Chondrocyte (in vitro differentiated cells): ENCODE data around the gene SLK. TPM values are rescaled to one million over a fixed set of nuclear protein-coding genes. Genes with fewer than 3 reads are reported as not detected.

ENCODE experiments used
- DNase-seq: peaks from one replicate; pipeline ENCODE4 v3.0.0; 2021; ENCODE audit warnings: mixed read lengths, low spot score
- H3K27ac Mint-ChIP-seq: one replicate; pipeline ENCODE4 v1.8.0; 2021; ENCODE audit warnings: mild to moderate bottlenecking, moderate library complexity, mixed read lengths; ENCODE audit not compliant: unreplicated experiment
- H3K27me3 Mint-ChIP-seq: 2 replicates; pipeline ENCODE4 v1.8.0; 2021; ENCODE audit warnings: low read depth, mixed read lengths
- H3K36me3 Mint-ChIP-seq: 2 replicates; pipeline ENCODE4 v1.8.0; 2021; ENCODE audit warnings: low read depth, mixed read lengths
- H3K4me1 Mint-ChIP-seq: 2 replicates; pipeline ENCODE4 v1.8.0; 2021; ENCODE audit warnings: low read depth, mild to moderate bottlenecking, mixed read lengths
- H3K4me3 Mint-ChIP-seq: one replicate; pipeline ENCODE4 v1.8.0; 2021; ENCODE audit warnings: mild to moderate bottlenecking, moderate library complexity, mixed read lengths; ENCODE audit not compliant: unreplicated experiment
- H3K9me3 Mint-ChIP-seq: 2 replicates; pipeline ENCODE4 v1.8.0; 2021; ENCODE audit warnings: low read depth, mixed read lengths
- total RNA-seq: library from RNA; stranded (reverse); gene quantifications from 3 replicates; pipeline ENCODE4 v1.2.1, GENCODE V29; 2021
- TF ChIP-seq, protein P1 (sequence below): fragments of 200-600 bp; sonication (generic); IDR thresholded peaks from 2 replicates; pipeline ENCODE4 v1.5.0; 2021; ENCODE audit warnings: antibody characterized with exemption, mild to moderate bottlenecking, moderate library complexity

SLK gene
- total RNA-seq, 1 donor from 2014 or later = 30.9 TPM

GRCh38 chr10:104011904-104012303 lies 45.0 kb downstream of the SLK start:
- no peak overlapping the region for H3K4me3 Mint-ChIP-seq
- H3K27me3 Mint-ChIP-seq = no peaks in the 10 kb centered on the region
- H3K4me1 Mint-ChIP-seq = no peaks in the 10 kb centered on the region
- peaks cover 4% of the 10 kb centered on the region for H3K36me3 Mint-ChIP-seq
- no peaks in the 10 kb centered on the region for H3K9me3 Mint-ChIP-seq
- no peak for DNase-seq
- TF ChIP-seq, protein P1, sequence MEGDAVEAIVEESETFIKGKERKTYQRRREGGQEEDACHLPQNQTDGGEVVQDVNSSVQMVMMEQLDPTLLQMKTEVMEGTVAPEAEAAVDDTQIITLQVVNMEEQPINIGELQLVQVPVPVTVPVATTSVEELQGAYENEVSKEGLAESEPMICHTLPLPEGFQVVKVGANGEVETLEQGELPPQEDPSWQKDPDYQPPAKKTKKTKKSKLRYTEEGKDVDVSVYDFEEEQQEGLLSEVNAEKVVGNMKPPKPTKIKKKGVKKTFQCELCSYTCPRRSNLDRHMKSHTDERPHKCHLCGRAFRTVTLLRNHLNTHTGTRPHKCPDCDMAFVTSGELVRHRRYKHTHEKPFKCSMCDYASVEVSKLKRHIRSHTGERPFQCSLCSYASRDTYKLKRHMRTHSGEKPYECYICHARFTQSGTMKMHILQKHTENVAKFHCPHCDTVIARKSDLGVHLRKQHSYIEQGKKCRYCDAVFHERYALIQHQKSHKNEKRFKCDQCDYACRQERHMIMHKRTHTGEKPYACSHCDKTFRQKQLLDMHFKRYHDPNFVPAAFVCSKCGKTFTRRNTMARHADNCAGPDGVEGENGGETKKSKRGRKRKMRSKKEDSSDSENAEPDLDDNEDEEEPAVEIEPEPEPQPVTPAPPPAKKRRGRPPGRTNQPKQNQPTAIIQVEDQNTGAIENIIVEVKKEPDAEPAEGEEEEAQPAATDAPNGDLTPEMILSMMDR = no peak
- no peak overlapping the region for H3K27ac Mint-ChIP-seq

DNA sequence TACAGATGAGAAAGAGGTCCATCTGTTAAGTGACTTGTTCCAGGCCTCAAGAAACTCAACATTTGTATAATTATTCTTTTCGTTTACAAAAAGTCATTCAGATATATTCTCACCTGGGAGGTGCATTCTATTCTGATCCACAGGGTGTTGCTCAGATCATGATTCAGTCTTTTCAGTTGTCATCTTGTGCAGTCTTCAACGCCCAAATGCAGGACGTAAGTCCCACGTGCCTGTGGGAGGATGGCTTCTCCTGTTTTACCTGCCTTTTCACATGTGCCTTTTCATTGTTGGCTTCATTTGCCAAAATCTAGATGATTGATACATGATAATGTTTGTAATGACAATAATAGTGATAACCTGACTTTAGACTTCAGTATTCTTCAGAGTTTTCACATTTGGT lies 46.5 kb downstream of the SLK start:
- TF ChIP-seq, protein P1 = no peak
- Mint-ChIP-seq H3K9me3 (no peaks in the 10 kb centered on the region), H3K4me1 (no peaks in the 10 kb centered on the region), H3K4me3 (no peak overlapping the region), H3K27me3 (no peaks in the 10 kb centered on the region), H3K27ac (no peak overlapping the region), H3K36me3 (peaks cover 4% of the 10 kb centered on the region)
- DNase-seq = no peak

DNA sequence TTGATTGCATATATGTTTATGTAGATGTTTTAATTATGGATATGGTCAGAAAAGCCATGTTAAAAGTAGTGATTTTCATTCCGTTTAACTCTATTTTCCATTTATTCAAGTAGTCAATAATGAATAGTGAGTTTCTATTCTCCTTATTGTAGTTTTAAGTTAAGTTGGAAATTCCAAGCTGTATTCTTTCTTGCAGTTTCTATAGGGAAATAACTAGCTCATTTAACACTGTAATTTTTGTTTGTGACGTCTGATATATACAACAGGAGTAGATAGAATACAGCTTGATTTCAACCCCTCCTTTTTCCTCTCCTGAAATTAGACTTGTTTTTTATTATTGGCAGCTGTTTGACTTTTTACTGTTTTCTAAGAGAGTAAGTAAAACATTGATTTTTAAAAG lies 47.2 kb downstream of the SLK start:
- Mint-ChIP-seq H3K4me3 (no peak overlapping the region), H3K27me3 (no peaks in the 10 kb centered on the region), H3K4me1 (no peaks in the 10 kb centered on the region), H3K36me3 (peaks cover 8% of the 10 kb centered on the region), H3K9me3 (no peaks in the 10 kb centered on the region), H3K27ac (no peak overlapping the region)
- TF ChIP-seq, protein P1 = no peak
- DNase-seq = no peak

DNA sequence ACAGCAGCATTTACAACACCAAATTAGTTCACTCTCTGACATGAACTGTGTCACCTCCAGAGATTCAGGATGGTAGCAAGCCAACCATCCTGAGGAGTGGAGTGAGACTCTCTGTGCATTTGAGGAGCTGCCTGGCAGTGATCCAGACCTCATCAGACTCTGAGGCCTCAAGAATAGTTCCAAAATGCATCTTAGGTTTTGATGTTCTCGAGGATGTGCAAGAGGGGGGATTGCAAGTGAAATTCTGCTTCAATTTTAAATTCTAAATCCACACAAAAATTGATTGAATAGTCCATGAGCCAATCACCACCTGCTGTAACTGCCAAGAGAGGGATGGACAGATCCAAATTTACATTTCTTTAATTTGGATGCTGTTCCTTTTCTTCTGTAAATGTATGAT lies 49.7 kb downstream of the SLK start:
- peaks cover 23% of the 10 kb centered on the region for H3K36me3 Mint-ChIP-seq

GRCh38 chr10:104018471-104018870 lies 51.5 kb downstream of the SLK start:
- H3K9me3 Mint-ChIP-seq = no peaks in the 10 kb centered on the region
- H3K36me3 Mint-ChIP-seq = peaks cover 35% of the 10 kb centered on the region
- no peak overlapping the region for H3K27ac Mint-ChIP-seq
- no peak overlapping the region for H3K4me3 Mint-ChIP-seq
- no peaks in the 10 kb centered on the region for H3K27me3 Mint-ChIP-seq
- TF ChIP-seq, protein P1 = no peak
- H3K4me1 Mint-ChIP-seq = no peaks in the 10 kb centered on the region
- no peak for DNase-seq

More for the DNA sequence above, 49.7 kb downstream of the SLK start:
- H3K27me3 Mint-ChIP-seq = no peaks in the 10 kb centered on the region
- no peaks in the 10 kb centered on the region for H3K9me3 Mint-ChIP-seq
- no peak for DNase-seq
- H3K4me1 Mint-ChIP-seq = no peaks in the 10 kb centered on the region
- no peak overlapping the region for H3K27ac Mint-ChIP-seq
- no peak overlapping the region for H3K4me3 Mint-ChIP-seq
- TF ChIP-seq, protein P1 = no peak
